Measurements from ENCODE around the gene CATSPER4. TPM values are rescaled to one million over a fixed set of nuclear protein-coding genes. Genes with fewer than 3 reads are reported as not detected.

Gene CATSPER4
- total and polyA plus RNA-seq, 2 of the 13 experiments (the other 11 are each of a cell fraction or from before 2014, with no cell fraction given): not detected

GRCh38 chr1:26213335-26213905 lies 23.0 kb downstream of the CATSPER4 start (continued):
- TF ChIP-seq HINFP (CRISPR knock-in tag; IDR thresholded peaks at IDR 0.05; ENCODE audit: low read depth): no peak

GRCh38 chr1:26215246-26215645 lies 24.8 kb downstream of the CATSPER4 start:
- Histone ChIP-seq H4K20me1 (ENCODE audit: insufficient read depth, low read length) (no peaks in the 10 kb centered on the region), H3K4me1 (ENCODE audit: insufficient read depth, low read length) (no peaks in the 10 kb centered on the region), H3K9me3 (ENCODE audit: low read length) (no peaks in the 10 kb centered on the region), H3K27me3 (ENCODE audit: control insufficient read depth in 1 of 2, insufficient read depth in 2 of 2, low read length in 2 of 2) (peaks cover 0 to 6% of the 10 kb centered on the region in 2 experiments; a peak in 2 of 5 replicates), H3K4me3 (replicated peaks in 1 of 3; ENCODE audit: insufficient read depth in 1 of 3, low read depth in 2 of 3, low read length in 3 of 3) (no peak overlapping the region), H3K27ac (ENCODE audit: extremely low read length, insufficient read depth, low read length) (no peak overlapping the region), H3K79me2 (ENCODE audit: insufficient read depth, low read length) (no peaks in the 10 kb centered on the region), H3K4me2 (ENCODE audit: low read depth, low read length) (no peak overlapping the region), H3K9ac (ENCODE audit: insufficient read depth, low read depth, low read length) (no peak overlapping the region), H3K36me3 (replicated peaks in 1 of 2; ENCODE audit: control insufficient read depth in 1 of 2, insufficient read depth in 2 of 2, low read length in 2 of 2) (no peaks in the 10 kb centered on the region), H2AFZ (ENCODE audit: low read length) (no peak overlapping the region)
- 13% methylated on average over 3 of the region's 3 CpGs for WGBS (ENCODE audit: low lambda C conversion rate)
- ChIA-PET POLR2A (no interaction called here), CTCF (ENCODE audit: low intra/inter-chr PET ratio, low total read pairs) (no interaction called here)
- in situ Hi-C loops (cut with HindIII; ENCODE audit: extremely low pct_ligation_motif_present, low pct_unique_long_range_greater_than_20kb): no loop called here
- no peak for ATAC-seq
- no TSS peak for BruUV-seq (replicated peaks)
- FAIRE-seq: no peak
- DNase-seq (ENCODE audit: low spot score): no peak
- intact Hi-C loops (cut with micrococcal nuclease; ENCODE audit: unreplicated experiment): no loop called here
- TF ChIP-seq CREM (IDR thresholded peaks at IDR 0.05) (no peak), CREM (CRISPR knock-in tag; IDR thresholded peaks at IDR 0.05) (no peak), RFX3 (CRISPR knock-in tag; IDR thresholded peaks at IDR 0.05) (no peak), JUN (CRISPR knock-in tag; IDR thresholded peaks at IDR 0.05) (no peak), HNF4G (IDR thresholded peaks at IDR 0.05; ENCODE audit: borderline replicate concordance, low read depth, low read length) (no peak), HNF4G (CRISPR knock-in tag; IDR thresholded peaks at IDR 0.05; ENCODE audit: borderline replicate concordance, low read depth) (no peak), ZNF615 (CRISPR knock-in tag; IDR thresholded peaks at IDR 0.05; ENCODE audit: borderline replicate concordance) (no peak), ZNF564 (CRISPR knock-in tag; IDR thresholded peaks at IDR 0.05) (no peak), ZNF281 (CRISPR knock-in tag; IDR thresholded peaks at IDR 0.05; ENCODE audit: borderline replicate concordance) (no peak), CC2D1A (CRISPR knock-in tag; IDR thresholded peaks at IDR 0.05) (no peak), TFDP2 (CRISPR knock-in tag; IDR thresholded peaks at IDR 0.05) (no peak), THYN1 (CRISPR knock-in tag; IDR thresholded peaks at IDR 0.05; ENCODE audit: borderline replicate concordance, low read depth) (no peak), ATF3 (CRISPR knock-in tag; IDR thresholded peaks at IDR 0.05) (no peak), NR2F6 (IDR thresholded peaks at IDR 0.05) (no peak), NR2F6 (CRISPR knock-in tag; IDR thresholded peaks at IDR 0.05) (no peak), SP5 (CRISPR knock-in tag; IDR thresholded peaks at IDR 0.05; ENCODE audit: borderline replicate concordance, low read depth) (no peak), ZNF282 (IDR thresholded peaks at IDR 0.05; ENCODE audit: partially characterized antibody) (no peak), MAF1 (CRISPR knock-in tag; IDR thresholded peaks at IDR 0.05; ENCODE audit: borderline replicate concordance) (no peak), ZNF547 (CRISPR knock-in tag; IDR thresholded peaks at IDR 0.05) (no peak)
